Measurements from ENCODE around the gene LKAAEAR1. TPM values are rescaled to one million over a fixed set of nuclear protein-coding genes. Genes with fewer than 3 reads are reported as not detected.

The LKAAEAR1 gene
- total RNA-seq, 5 donors from 2014 or later (not counting 1 experiment from before 2014, with no cell fraction given): 0.30 to 0.86 (median 0.35) TPM; not detected in 2

DNA sequence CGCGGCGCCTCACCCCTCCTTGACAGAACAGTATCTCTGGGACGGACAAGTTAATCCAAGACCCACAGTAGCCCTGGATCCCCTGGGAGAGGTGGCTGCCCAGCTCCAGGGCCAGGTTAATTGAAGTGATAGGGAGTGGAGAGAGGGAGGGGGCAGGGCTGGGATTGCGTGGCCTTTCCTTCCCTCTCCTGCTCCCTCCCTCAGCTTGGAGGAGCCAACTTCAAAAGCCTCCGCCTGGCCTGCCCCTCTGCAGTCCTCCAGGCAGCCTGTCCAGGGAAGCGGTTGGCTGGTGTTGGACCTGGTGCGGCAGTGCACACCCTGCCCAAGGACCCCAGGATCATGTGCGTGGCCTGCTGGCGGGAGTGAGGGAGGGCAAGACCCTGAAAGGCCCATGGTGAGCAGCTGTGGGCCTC is 48.3 kb downstream of the LKAAEAR1 start, which contains the start of gene C20orf204:
Gene C20orf204 (plus strand): TSS at position 250 of the 413 bp plus-strand sequence. CDS start 142 bp downstream, at position 392.
- peaks cover 12% of the 10 kb centered on the region for H3K36me3 Mint-ChIP-seq
- no peak within 1 kb of the TSS for H3K4me3 ChIP-seq (ENCODE audit: control insufficient read depth in 1 of 2, extremely low read depth in 1 of 2, low read length in 1 of 2)
- peak within 1 kb of the TSS; percentile 89 to 98 for H3K27ac Mint-ChIP-seq
- H3K27me3 ChIP-seq (replicated peaks in 1 of 2; ENCODE audit: control insufficient read depth in 2 of 2, extremely low read depth in 1 of 2, insufficient read depth in 2 of 2, low read length in 1 of 2): peaks cover 0 to 16% of the 10 kb centered on the region in 2 experiments
- H3K4me3 Mint-ChIP-seq: peak within 1 kb of the TSS; percentile 57 to 79 (median 76)
- H3K4me1 ChIP-seq (ENCODE audit: control insufficient read depth in 1 of 2, extremely low read depth in 1 of 2, insufficient read depth in 2 of 2, low read length in 2 of 2): peaks cover 10 to 71% of the 10 kb centered on the region in 2 experiments
- no peak for DNase-seq
- ATAC-seq (replicated peaks in 1 of 4): no peak
- H3K27me3 Mint-ChIP-seq: no peaks in the 10 kb centered on the region
- no peaks in the 10 kb centered on the region for H3K9me3 Mint-ChIP-seq
- ChIA-PET POLR2A (no interaction called here), CTCF (no interaction called here)
- 98% methylated on average over 5 of the region's 10 CpGs for WGBS (ENCODE audit: insufficient coverage)
- H3K36me3 ChIP-seq (ENCODE audit: control insufficient read depth in 2 of 2, extremely low read depth in 1 of 2, insufficient read depth in 1 of 2, low read length in 1 of 2): peaks cover 19 to 22% of the 10 kb centered on the region in 2 donors
- H3K27ac ChIP-seq (ENCODE audit: low read length): peak within 1 kb of the TSS; percentile 74
- no peaks in the 10 kb centered on the region for H3K9me3 ChIP-seq
- H3K4me1 Mint-ChIP-seq: peaks cover 51 to 65% (median 54%) of the 10 kb centered on the region in 3 donors

DNA sequence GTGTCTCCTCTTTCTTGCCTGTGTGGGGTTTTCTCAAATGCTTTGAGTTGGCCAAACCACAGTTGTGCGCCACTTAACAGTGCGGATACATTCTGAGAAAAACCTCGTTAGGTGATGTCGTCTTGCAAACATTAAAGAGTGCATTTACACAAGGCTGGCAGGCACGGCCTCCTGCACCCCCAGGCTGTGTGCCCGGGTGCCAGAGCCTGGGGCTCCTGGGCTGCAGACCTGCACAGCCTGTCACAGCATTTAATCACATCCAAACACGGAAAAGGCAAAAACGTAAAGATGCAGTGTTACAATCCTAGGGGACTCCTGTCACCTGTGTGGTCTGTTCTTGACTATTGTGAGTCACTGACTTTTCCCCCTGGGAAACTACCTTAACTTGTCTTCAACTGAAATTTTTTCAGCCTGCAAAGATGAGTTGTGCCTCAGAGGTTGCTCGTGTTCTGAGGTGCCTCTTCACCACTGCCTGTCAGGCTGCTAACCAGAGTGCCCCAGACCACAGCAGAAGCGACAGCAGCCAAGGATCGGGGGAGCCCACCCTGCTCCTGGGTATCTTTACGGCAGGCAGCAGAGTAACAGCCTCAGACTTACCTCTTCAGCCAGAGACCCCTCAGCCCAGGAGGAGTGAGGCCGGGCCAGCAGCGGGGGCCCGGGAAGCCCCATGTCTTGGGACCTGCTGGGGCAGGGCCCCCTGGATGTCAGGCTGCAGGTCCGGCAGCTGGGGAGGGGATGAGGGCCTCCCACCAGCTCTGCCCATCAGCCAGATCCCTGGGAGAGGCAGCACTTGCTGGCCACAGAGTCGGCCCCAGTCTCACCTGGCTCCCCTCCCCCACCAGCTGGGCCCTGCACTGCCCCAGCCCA is 48.9 kb downstream of the LKAAEAR1 start:
- H3K4me3 Mint-ChIP-seq: peak overlapping the region; percentile 57 to 76 (median 66)
- Histone ChIP-seq H3K4me1 (ENCODE audit: control insufficient read depth in 1 of 2, extremely low read depth in 1 of 2, insufficient read depth in 2 of 2, low read length in 2 of 2) (peaks cover 8 to 65% of the 10 kb centered on the region in 2 experiments), H3K27ac (ENCODE audit: low read length) (peak overlapping the region; percentile 74), H3K36me3 (ENCODE audit: control insufficient read depth in 2 of 2, extremely low read depth in 1 of 2, insufficient read depth in 1 of 2, low read length in 1 of 2) (peaks cover 25 to 27% of the 10 kb centered on the region in 2 donors), H3K9me3 (no peaks in the 10 kb centered on the region), H3K4me3 (ENCODE audit: control insufficient read depth in 1 of 2, extremely low read depth in 1 of 2, low read length in 1 of 2) (no peak overlapping the region), H3K27me3 (replicated peaks in 1 of 2; ENCODE audit: control insufficient read depth in 2 of 2, extremely low read depth in 1 of 2, insufficient read depth in 2 of 2, low read length in 1 of 2) (peaks cover 0 to 12% of the 10 kb centered on the region in 2 experiments)
- DNase-seq (peak in 10 of 35 experiments; percentile 15 to 63 (median 28)), ATAC-seq (replicated peaks in 1 of 4) (peak; percentile 3 to 58 (median 20))
- peaks cover 17% of the 10 kb centered on the region for H3K36me3 Mint-ChIP-seq
- peak overlapping the region; percentile 89 to 98 for H3K27ac Mint-ChIP-seq
- ChIA-PET CTCF (no interaction called here), POLR2A (interaction anchor here in 1 of 2 donors (0.7 kb wide), 1 partner anchor 35 kb away, joined by 3 read pairs; no protein-coding TSS in a partner anchor)
- peaks cover 45 to 58% (median 48%) of the 10 kb centered on the region in 3 donors for H3K4me1 Mint-ChIP-seq
- H3K27me3 Mint-ChIP-seq: no peaks in the 10 kb centered on the region
- H3K9me3 Mint-ChIP-seq: no peaks in the 10 kb centered on the region
- WGBS (ENCODE audit: insufficient coverage): 42% methylated on average over 7 of the region's 17 CpGs

DNA sequence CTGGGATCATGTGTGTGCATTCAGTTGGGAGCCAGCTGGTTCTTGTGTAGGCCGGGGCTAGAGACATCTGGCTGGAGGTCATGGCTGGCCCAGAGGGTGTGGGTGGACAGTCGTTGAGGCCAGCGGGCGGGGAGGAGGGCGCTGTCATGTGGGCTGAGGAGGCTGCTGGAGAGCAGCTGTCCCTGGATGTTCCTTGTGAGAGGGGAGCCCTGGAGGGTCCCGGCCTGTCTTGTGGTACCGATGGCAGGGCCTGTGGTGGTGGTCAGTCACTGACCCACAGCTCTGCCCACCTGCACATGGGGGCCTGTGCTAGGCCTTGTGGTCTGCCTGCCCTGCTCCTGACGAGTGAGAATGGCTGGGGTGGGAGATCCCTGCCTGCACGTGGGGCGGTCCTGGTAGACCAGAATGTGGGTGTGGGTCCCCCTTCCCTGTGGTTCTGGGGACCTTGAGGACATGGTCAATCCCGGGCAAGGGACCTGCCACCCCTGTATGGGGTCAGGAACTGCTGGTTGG is 50.2 kb downstream of the LKAAEAR1 start:
- peak overlapping the region; percentile 71 to 98 for H3K27ac Mint-ChIP-seq
- no peak for ATAC-seq (replicated peaks in 1 of 4)
- H3K9me3 Mint-ChIP-seq: no peaks in the 10 kb centered on the region
- Histone ChIP-seq H3K27me3 (replicated peaks in 1 of 2; ENCODE audit: control insufficient read depth in 2 of 2, extremely low read depth in 1 of 2, insufficient read depth in 2 of 2, low read length in 1 of 2) (peaks cover 0 to 7% of the 10 kb centered on the region in 2 experiments), H3K36me3 (ENCODE audit: control insufficient read depth in 2 of 2, extremely low read depth in 1 of 2, insufficient read depth in 1 of 2, low read length in 1 of 2) (peaks cover 35 to 40% of the 10 kb centered on the region in 2 donors), H3K4me1 (ENCODE audit: control insufficient read depth in 1 of 2, extremely low read depth in 1 of 2, insufficient read depth in 2 of 2, low read length in 2 of 2) (peaks cover 0 to 52% of the 10 kb centered on the region in 2 experiments), H3K4me3 (ENCODE audit: control insufficient read depth in 1 of 2, extremely low read depth in 1 of 2, low read length in 1 of 2) (no peak overlapping the region), H3K27ac (ENCODE audit: low read length) (peak overlapping the region; percentile 74), H3K9me3 (no peaks in the 10 kb centered on the region)
- POLR2A ChIA-PET: no interaction called here
- no peaks in the 10 kb centered on the region for H3K27me3 Mint-ChIP-seq
- H3K4me3 Mint-ChIP-seq: peak overlapping the region in 1 of 3 donors; percentile 66
- CTCF ChIA-PET: no interaction called here
- DNase-seq: no peak
- H3K4me1 Mint-ChIP-seq: peaks cover 34 to 48% (median 38%) of the 10 kb centered on the region in 3 donors
- 94% methylated on average over 9 of the region's 11 CpGs for WGBS (ENCODE audit: insufficient coverage)
- H3K36me3 Mint-ChIP-seq: peaks cover 22% of the 10 kb centered on the region

Other genes with a start within 250 kb of the LKAAEAR1 start
- not detected for gene ABHD16B, start 222.9 kb downstream of the LKAAEAR1 start, total RNA-seq
- gene TPD52L2, start 219.1 kb downstream of the LKAAEAR1 start, total RNA-seq: 10 to 100 TPM; 27.8 to 44.1 (median 39.3) TPM
- gene DNAJC5, start 189.3 kb downstream of the LKAAEAR1 start, total RNA-seq: 10 to 100 TPM; 35.4 to 63.7 (median 54.9) TPM
- 10 to 100 TPM; 40.6 to 72.3 (median 67.0) TPM for gene UCKL1, start 128.0 kb downstream of the LKAAEAR1 start, total RNA-seq
- gene ZNF512B, start 114.5 kb downstream of the LKAAEAR1 start, total RNA-seq: 10 to 100 TPM; 22.7 to 26.3 (median 25.1) TPM
- 10 to 100 TPM; 16.1 to 30.8 (median 17.7) TPM for gene SAMD10, start 104.8 kb downstream of the LKAAEAR1 start, total RNA-seq
- gene PRPF6, start 103.3 kb downstream of the LKAAEAR1 start, total RNA-seq: 100 to 1,000 TPM in 1 of 5 donors, 10 to 100 TPM in 4; 59.8 to 106 (median 83.5) TPM
- 10 to 100 TPM in 2 of 5 donors, 1 to 10 TPM in 3; 4.5 to 20.8 (median 9.5) TPM for gene C20orf204, start 48.2 kb downstream of the LKAAEAR1 start, total RNA-seq
- under 1 TPM in 3 of 5 donors, not detected in 2; 0.35 to 0.56 (median 0.44) TPM for gene SOX18, start 34.8 kb downstream of the LKAAEAR1 start, total RNA-seq
- gene TCEA2, start 21.2 kb downstream of the LKAAEAR1 start, total RNA-seq: 10 to 100 TPM; 25.8 to 49.7 (median 40.1) TPM
- gene RGS19, start 4.9 kb downstream of the LKAAEAR1 start, total RNA-seq: 10 to 100 TPM; 39.2 to 61.7 (median 57.3) TPM
- gene OPRL1, start 4.3 kb downstream of the LKAAEAR1 start, total RNA-seq: 1 to 10 TPM; 1.1 to 1.9 (median 1.5) TPM
- not detected for gene NPBWR2, start 23.2 kb upstream of the LKAAEAR1 start, total RNA-seq
- gene MYT1, start 80.1 kb upstream of the LKAAEAR1 start, total RNA-seq: under 1 TPM in 1 of 5 donors, not detected in 4; 0.06 TPM
- 100 to 1,000 TPM in 4 of 5 donors, 10 to 100 TPM in 1; 92.0 to 175 (median 160) TPM for gene PCMTD2, start 171.3 kb upstream of the LKAAEAR1 start, total RNA-seq